HepG2 (cell line): Measurements from ENCODE around the gene GPR162. TPM values are rescaled to one million over a fixed set of nuclear protein-coding genes. Genes with fewer than 3 reads are reported as not detected.

ENCODE experiments used
- ARID3A ChIP-seq: IDR thresholded peaks from 2 replicates; pipeline ENCODE4 v1.6.1; 2012; ENCODE audit warnings: low read depth, low read length, improper control_type of control experiment
- GABPA ChIP-seq, 2 experiments: IDR thresholded peaks; 2 replicates each; pipeline ENCODE4 v1.6.1; 2011 to 2016; ENCODE audit warnings: low read depth in 2 of 2, low read length in 1 of 2, missing biosample characterization in 1 of 2, missing genetic modification characterization in 1 of 2
- MAZ ChIP-seq, 2 experiments: sonication (generic) in 1 of 2; formaldehyde crosslinking in 1 of 2; IDR thresholded peaks; 2 replicates each; pipeline versions ENCODE4 v1.5.0 to v1.6.1; 2012 to 2020; ENCODE audit warnings: low read depth in 2 of 2, mild to moderate bottlenecking in 2 of 2, borderline replicate concordance in 1 of 2, improper control_type of control experiment in 1 of 2, low read length in 1 of 2, missing genetic modification reagents in 1 of 2, moderate library complexity in 1 of 2
- SNAPC5 ChIP-seq: sonication (generic); formaldehyde crosslinking; IDR thresholded peaks from 2 replicates; pipeline ENCODE4 v1.8.1; 2023; ENCODE audit warnings: mild to moderate bottlenecking, missing genetic modification reagents, borderline replicate concordance
- ZNF615 ChIP-seq: sonication (generic); formaldehyde crosslinking; IDR thresholded peaks from 2 replicates; pipeline ENCODE4 v1.5.0; 2020; ENCODE audit warnings: mild to moderate bottlenecking, missing genetic modification reagents, borderline replicate concordance
- ZNF629 ChIP-seq: sonication (generic); formaldehyde crosslinking; conservative IDR thresholded peaks from 2 replicates; pipeline ENCODE4 v1.5.0; 2020; ENCODE audit warnings: missing genetic modification reagents
- ZNF768 ChIP-seq: sonication (generic); formaldehyde crosslinking; IDR thresholded peaks from 2 replicates; pipeline ENCODE4 v1.4.0; 2020; ENCODE audit warnings: missing genetic modification reagents
- ZNF773 ChIP-seq: sonication (generic); formaldehyde crosslinking; IDR thresholded peaks from 2 replicates; pipeline ENCODE4 v1.4.0; 2020; ENCODE audit warnings: missing genetic modification reagents, borderline replicate concordance
- polyA plus RNA-seq, 8 experiments: library from polyadenylated mRNA; depleted of rRNA in 3 of 8; stranded (reverse) in 7 of 8; unstranded in 1 of 8; fragments of >200 nt; fragmentation: Illumina TruSeq in 4 of 8; extraction: Trizol in 4 of 8; gene quantifications; 2 replicates each; pipeline versions ENCODE4 v1.2.1 to v1.2.3, GENCODE V29; 2011 to 2016; ENCODE audit warnings: low read depth in 4 of 8, missing spikeins in 1 of 8, mixed read lengths in 1 of 8; ENCODE audit not compliant: insufficient read depth in 1 of 8
- total RNA-seq, 5 experiments: library from RNA; depleted of rRNA; stranded (reverse); fragments of >200 nt; fragmentation: Illumina TruSeq; extraction: Trizol; gene quantifications; 2 replicates each; pipeline ENCODE4 v1.2.3, GENCODE V29; 2016; ENCODE audit warnings: low read depth in 1 of 5
- TF ChIP-seq, protein P1 (sequence below): sonication (generic); formaldehyde crosslinking; IDR thresholded peaks from 2 replicates; pipeline ENCODE4 v1.4.0; 2020; ENCODE audit warnings: missing genetic modification reagents
- TF ChIP-seq, protein P2 (sequence below): sonication (generic); formaldehyde crosslinking; IDR thresholded peaks from 2 replicates; pipeline ENCODE4 v1.4.0; 2020; ENCODE audit warnings: missing genetic modification reagents, borderline replicate concordance
- TF ChIP-seq, protein P3 (sequence below): sonication (generic); formaldehyde crosslinking; IDR thresholded peaks from 2 replicates; pipeline ENCODE4 v1.4.0; 2020; ENCODE audit warnings: low read depth, mild to moderate bottlenecking, missing genetic modification reagents
- TF ChIP-seq, protein P4 (sequence below): sonication (generic); formaldehyde crosslinking; IDR thresholded peaks from 2 replicates; pipeline ENCODE4 v1.4.0; 2020; ENCODE audit warnings: missing genetic modification reagents

The GPR162 gene
- total and polyA plus RNA-seq, 2 of the 13 experiments (the other 11 are each of a cell fraction or from before 2014, with no cell fraction given), result 0.08 TPM; not detected in 1

DNA sequence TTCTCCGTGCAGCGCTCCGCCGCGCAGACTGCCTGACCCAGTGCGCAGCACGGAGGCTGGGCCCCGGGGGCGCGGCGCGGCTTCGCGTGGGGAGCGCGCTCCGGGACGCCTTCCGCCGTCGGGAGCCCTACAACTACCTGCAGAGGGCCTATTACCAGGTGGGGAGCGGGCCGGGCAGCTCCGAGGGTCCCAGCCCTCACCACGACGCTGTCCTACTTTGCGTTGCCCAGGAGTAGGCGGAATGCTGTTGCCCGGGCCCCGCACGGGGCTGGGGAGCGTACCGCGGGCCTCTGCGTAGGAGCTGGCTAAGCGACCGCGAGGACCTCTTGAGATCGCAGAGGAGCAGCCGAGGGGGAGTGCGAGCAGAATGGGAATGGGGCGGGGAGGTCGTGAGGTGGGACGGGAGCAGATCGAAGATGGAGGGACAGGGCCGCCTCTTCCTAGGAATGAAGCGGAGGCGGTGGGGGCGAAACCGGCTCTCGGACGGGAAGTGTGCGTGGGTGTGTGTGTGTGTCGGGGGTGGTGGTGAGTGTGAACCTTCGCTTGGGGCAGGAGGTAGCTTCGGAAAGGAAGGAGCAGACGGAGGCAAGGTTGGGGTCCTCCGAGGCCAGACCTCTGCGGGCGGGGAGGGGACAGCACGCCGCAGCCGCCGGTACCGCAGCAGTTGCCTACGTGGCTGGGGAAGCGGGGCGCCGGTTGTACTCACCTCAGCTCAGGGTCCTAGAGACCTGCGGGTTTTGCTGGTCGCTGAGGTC is 7.3 kb downstream of the GPR162 start (continued):
- TF ChIP-seq ZNF773 (no peak), ARID3A (no peak), SNAPC5 (CRISPR knock-in tag) (no peak), ZNF768 (peak; percentile 42; the same call in 1 of the 2 replicates), MAZ (IDR thresholded peaks at IDR 0.05; ENCODE audit: borderline replicate concordance, low read depth, low read length) (no peak), MAZ (CRISPR knock-in tag; IDR thresholded peaks at IDR 0.05; ENCODE audit: low read depth) (peak; percentile 38; the same call in 1 of the 2 replicates), GABPA (IDR thresholded peaks at IDR 0.05; ENCODE audit: low read depth, low read length) (no peak), GABPA (CRISPR knock-in tag; IDR thresholded peaks at IDR 0.05; ENCODE audit: low read depth) (no peak), ZNF615 (CRISPR knock-in tag) (no peak), ZNF629 (CRISPR knock-in tag) (no peak)
- TF ChIP-seq, protein P1, sequence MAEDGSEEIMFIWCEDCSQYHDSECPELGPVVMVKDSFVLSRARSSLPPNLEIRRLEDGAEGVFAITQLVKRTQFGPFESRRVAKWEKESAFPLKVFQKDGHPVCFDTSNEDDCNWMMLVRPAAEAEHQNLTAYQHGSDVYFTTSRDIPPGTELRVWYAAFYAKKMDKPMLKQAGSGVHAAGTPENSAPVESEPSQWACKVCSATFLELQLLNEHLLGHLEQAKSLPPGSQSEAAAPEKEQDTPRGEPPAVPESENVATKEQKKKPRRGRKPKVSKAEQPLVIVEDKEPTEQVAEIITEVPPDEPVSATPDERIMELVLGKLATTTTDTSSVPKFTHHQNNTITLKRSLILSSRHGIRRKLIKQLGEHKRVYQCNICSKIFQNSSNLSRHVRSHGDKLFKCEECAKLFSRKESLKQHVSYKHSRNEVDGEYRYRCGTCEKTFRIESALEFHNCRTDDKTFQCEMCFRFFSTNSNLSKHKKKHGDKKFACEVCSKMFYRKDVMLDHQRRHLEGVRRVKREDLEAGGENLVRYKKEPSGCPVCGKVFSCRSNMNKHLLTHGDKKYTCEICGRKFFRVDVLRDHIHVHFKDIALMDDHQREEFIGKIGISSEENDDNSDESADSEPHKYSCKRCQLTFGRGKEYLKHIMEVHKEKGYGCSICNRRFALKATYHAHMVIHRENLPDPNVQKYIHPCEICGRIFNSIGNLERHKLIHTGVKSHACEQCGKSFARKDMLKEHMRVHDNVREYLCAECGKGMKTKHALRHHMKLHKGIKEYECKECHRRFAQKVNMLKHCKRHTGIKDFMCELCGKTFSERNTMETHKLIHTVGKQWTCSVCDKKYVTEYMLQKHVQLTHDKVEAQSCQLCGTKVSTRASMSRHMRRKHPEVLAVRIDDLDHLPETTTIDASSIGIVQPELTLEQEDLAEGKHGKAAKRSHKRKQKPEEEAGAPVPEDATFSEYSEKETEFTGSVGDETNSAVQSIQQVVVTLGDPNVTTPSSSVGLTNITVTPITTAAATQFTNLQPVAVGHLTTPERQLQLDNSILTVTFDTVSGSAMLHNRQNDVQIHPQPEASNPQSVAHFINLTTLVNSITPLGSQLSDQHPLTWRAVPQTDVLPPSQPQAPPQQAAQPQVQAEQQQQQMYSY (CRISPR knock-in tag), result no peak
- TF ChIP-seq, protein P2, sequence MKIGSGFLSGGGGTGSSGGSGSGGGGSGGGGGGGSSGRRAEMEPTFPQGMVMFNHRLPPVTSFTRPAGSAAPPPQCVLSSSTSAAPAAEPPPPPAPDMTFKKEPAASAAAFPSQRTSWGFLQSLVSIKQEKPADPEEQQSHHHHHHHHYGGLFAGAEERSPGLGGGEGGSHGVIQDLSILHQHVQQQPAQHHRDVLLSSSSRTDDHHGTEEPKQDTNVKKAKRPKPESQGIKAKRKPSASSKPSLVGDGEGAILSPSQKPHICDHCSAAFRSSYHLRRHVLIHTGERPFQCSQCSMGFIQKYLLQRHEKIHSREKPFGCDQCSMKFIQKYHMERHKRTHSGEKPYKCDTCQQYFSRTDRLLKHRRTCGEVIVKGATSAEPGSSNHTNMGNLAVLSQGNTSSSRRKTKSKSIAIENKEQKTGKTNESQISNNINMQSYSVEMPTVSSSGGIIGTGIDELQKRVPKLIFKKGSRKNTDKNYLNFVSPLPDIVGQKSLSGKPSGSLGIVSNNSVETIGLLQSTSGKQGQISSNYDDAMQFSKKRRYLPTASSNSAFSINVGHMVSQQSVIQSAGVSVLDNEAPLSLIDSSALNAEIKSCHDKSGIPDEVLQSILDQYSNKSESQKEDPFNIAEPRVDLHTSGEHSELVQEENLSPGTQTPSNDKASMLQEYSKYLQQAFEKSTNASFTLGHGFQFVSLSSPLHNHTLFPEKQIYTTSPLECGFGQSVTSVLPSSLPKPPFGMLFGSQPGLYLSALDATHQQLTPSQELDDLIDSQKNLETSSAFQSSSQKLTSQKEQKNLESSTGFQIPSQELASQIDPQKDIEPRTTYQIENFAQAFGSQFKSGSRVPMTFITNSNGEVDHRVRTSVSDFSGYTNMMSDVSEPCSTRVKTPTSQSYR (CRISPR knock-in tag), result no peak
- TF ChIP-seq, protein P3, sequence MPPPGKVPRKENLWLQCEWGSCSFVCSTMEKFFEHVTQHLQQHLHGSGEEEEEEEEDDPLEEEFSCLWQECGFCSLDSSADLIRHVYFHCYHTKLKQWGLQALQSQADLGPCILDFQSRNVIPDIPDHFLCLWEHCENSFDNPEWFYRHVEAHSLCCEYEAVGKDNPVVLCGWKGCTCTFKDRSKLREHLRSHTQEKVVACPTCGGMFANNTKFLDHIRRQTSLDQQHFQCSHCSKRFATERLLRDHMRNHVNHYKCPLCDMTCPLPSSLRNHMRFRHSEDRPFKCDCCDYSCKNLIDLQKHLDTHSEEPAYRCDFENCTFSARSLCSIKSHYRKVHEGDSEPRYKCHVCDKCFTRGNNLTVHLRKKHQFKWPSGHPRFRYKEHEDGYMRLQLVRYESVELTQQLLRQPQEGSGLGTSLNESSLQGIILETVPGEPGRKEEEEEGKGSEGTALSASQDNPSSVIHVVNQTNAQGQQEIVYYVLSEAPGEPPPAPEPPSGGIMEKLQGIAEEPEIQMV (CRISPR knock-in tag), result 0 out of 2 replicates have a peak, but pooled peaks have one; percentile 48
- TF ChIP-seq, protein P4, sequence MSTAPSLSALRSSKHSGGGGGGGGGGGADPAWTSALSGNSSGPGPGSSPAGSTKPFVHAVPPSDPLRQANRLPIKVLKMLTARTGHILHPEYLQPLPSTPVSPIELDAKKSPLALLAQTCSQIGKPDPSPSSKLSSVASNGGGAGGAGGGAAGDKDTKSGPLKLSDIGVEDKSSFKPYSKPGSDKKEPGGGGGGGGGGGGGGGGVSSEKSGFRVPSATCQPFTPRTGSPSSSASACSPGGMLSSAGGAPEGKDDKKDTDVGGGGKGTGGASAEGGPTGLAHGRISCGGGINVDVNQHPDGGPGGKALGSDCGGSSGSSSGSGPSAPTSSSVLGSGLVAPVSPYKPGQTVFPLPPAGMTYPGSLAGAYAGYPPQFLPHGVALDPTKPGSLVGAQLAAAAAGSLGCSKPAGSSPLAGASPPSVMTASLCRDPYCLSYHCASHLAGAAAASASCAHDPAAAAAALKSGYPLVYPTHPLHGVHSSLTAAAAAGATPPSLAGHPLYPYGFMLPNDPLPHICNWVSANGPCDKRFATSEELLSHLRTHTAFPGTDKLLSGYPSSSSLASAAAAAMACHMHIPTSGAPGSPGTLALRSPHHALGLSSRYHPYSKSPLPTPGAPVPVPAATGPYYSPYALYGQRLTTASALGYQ (CRISPR knock-in tag), result no peak
